ENCODE results near the gene DHX57. TPM values are rescaled to one million over a fixed set of nuclear protein-coding genes. Genes with fewer than 3 reads are reported as not detected.

Gene DHX57
- total RNA-seq, 1 experiment from 2014 or later: 20.8 TPM

DNA sequence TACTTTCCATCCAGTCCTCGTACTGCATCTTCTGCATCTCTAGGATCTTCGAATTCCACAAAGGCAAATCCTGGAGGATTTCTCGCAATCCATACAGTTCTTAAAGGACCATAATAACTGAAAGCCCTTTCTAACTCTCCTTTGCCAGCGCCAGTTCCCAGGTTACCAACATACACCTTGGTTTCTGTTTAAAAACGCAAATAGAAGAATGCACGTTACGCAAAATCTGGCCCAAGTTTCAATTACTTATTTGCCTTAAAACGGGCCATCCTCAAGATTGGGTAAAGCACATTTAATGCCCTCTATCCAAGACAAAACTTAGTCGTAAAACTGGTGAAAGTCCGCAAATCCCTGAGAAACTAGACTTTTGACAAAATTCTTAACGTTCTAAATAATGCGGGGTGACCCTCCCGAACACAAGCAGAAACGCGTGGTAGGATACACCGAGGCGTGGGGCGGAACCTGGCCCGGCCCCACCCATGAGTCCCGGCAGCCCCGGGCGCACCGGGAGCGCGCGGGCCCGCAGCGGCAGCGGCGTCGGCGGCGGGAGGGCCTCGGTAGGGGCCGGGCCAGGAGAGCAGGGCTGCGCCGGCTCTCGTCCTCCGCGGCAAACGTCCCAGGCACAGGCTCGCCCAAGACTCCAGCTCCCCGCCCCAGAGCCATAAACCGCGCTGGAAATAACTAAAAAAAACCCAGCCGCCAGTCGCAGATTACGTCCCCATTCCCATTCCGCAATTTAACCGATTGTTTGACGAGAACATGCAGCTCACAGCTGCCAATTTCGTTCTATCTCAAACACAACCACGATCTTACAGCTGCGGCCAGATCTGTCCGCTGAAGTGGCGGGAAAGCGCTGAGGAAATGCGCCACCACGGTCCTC lies 125.5 kb downstream of the DHX57 start:
- Histone ChIP-seq H3K79me2 (ENCODE audit: low read depth) (peaks cover 59% of the 10 kb centered on the region), H3F3A (ENCODE audit: insufficient read depth, low read depth) (peaks cover 56% of the 10 kb centered on the region), H3K9me2 (ENCODE audit: insufficient read depth) (no peaks in the 10 kb centered on the region), H2AFZ (peak overlapping the region; percentile 88), H3K9me3 (ENCODE audit: insufficient read depth, low read depth) (no peaks in the 10 kb centered on the region), H3K4me3 (peak overlapping the region; percentile 93), H3K27ac (peak overlapping the region; percentile 88), H4K20me1 (ENCODE audit: insufficient read depth) (peaks cover 50% of the 10 kb centered on the region), H3K4me1 (replicated peaks; ENCODE audit: insufficient read depth) (peaks cover 27% of the 10 kb centered on the region), H3K4me2 (peak overlapping the region; percentile 90), H3K36me3 (ENCODE audit: low read depth) (peaks cover 49% of the 10 kb centered on the region), H3K27me3 (ENCODE audit: insufficient read depth, low read depth) (no peaks in the 10 kb centered on the region)
- POLR2A ChIA-PET (ENCODE audit: unreplicated experiment): no interaction called here
- TF ChIP-seq, protein P1, sequence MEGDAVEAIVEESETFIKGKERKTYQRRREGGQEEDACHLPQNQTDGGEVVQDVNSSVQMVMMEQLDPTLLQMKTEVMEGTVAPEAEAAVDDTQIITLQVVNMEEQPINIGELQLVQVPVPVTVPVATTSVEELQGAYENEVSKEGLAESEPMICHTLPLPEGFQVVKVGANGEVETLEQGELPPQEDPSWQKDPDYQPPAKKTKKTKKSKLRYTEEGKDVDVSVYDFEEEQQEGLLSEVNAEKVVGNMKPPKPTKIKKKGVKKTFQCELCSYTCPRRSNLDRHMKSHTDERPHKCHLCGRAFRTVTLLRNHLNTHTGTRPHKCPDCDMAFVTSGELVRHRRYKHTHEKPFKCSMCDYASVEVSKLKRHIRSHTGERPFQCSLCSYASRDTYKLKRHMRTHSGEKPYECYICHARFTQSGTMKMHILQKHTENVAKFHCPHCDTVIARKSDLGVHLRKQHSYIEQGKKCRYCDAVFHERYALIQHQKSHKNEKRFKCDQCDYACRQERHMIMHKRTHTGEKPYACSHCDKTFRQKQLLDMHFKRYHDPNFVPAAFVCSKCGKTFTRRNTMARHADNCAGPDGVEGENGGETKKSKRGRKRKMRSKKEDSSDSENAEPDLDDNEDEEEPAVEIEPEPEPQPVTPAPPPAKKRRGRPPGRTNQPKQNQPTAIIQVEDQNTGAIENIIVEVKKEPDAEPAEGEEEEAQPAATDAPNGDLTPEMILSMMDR (conservative IDR thresholded peaks at IDR 0.05): no peak
- TF ChIP-seq EZH2 (IDR thresholded peaks at IDR 0.05; ENCODE audit: low read depth): no peak
- CTCF ChIA-PET: no interaction called here
- intact Hi-C loops (cut with micrococcal nuclease; ENCODE audit: unreplicated experiment): loop anchor here (5.0 kb wide), 1 partner anchor 477 kb away; no protein-coding TSS in a partner anchor
- TSS peak; percentile 89 for BruUV-seq (replicated peaks)
- DNase-seq: peak in 1 of 2 experiments; percentile 52

DNA sequence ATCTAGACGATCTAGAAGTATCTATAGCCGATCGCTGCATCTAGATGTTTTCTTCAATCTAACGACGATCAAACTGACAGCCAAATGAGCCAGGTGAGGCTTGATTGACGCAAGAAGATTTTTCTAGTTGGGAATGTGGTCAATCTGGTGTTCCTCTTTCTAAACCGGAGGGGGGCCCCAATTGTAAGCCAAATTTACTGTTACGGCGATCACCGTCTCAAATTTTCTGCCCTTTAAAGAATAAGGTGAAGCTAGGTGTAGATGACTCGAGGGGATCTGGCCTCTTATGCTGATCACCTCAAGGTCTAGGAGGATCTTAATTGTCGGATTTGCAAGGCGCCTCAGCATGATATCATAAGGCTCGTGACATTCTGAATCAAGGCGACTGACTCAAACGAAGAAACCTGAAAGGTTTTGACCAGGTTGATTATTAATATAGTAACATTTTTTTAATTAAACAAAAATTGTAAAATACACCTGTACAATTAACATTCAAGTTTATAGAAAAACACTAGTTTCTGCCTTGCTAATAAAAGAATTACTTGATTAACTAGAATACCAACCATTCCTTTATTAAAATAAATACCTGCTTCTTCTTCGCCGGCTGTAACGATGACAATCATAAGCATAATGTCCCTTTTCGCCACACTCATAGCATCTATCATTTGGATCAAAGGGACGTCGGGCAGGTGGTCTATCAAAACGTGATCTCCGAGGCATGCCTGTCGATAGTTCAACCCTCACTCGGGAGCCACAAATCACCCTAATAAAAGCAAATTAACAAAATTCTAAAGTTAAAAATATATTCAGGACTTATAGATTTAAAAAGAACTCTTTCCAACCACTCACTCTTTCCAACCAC lies 126.6 kb downstream of the DHX57 start:
- Histone ChIP-seq H2AFZ (no peak overlapping the region), H4K20me1 (ENCODE audit: insufficient read depth) (peaks cover 61% of the 10 kb centered on the region), H3K79me2 (ENCODE audit: low read depth) (peaks cover 70% of the 10 kb centered on the region), H3K4me1 (replicated peaks; ENCODE audit: insufficient read depth) (peaks cover 27% of the 10 kb centered on the region), H3K4me3 (peak overlapping the region; percentile 93), H3K36me3 (ENCODE audit: low read depth) (peaks cover 59% of the 10 kb centered on the region), H3K9me2 (ENCODE audit: insufficient read depth) (no peaks in the 10 kb centered on the region), H3K27me3 (ENCODE audit: insufficient read depth, low read depth) (no peaks in the 10 kb centered on the region), H3K27ac (0 out of 2 replicates have a peak overlapping the region, but pooled peaks have one; percentile 88), H3K4me2 (peak overlapping the region; percentile 90), H3F3A (ENCODE audit: insufficient read depth, low read depth) (peaks cover 66% of the 10 kb centered on the region), H3K9me3 (ENCODE audit: insufficient read depth, low read depth) (no peaks in the 10 kb centered on the region)
- intact Hi-C loops (cut with micrococcal nuclease; ENCODE audit: unreplicated experiment): no loop called here
- TF ChIP-seq, protein P1 (conservative IDR thresholded peaks at IDR 0.05): no peak
- no peak for TF ChIP-seq EZH2 (IDR thresholded peaks at IDR 0.05; ENCODE audit: low read depth)
- no TSS peak for BruUV-seq (replicated peaks)
- CTCF ChIA-PET: interaction anchor here (0.6 kb wide), 1 partner anchor 272 kb away, joined by 5 read pairs; no protein-coding TSS in a partner anchor
- POLR2A ChIA-PET (ENCODE audit: unreplicated experiment): no interaction called here
- DNase-seq: no peak

DNA sequence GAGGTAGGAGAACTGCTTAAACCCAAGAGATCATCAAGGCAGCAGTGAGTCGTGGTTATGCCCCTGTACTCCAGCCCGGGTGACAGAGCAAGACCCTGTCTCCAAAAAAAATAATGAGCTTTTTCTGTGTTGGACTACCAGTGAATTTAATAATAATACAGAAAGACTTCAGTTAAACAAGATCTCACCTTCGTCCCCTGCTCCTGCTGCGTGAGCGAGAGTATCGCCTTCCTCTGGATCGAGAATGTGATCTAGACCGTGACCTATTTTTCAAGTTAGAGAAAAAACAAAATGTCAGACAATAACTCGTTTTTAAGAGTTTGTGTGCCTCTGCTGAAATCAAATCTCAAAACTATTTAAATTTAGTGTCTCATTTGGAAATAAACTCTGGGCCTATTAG lies 127.3 kb downstream of the DHX57 start:
- Histone ChIP-seq H3K4me1 (replicated peaks; ENCODE audit: insufficient read depth) (peaks cover 27% of the 10 kb centered on the region), H3K4me2 (peak overlapping the region; percentile 90; the same call in 1 of the 2 replicates), H3K4me3 (no peak overlapping the region; the same call in 1 of the 2 replicates), H3F3A (ENCODE audit: insufficient read depth, low read depth) (peaks cover 74% of the 10 kb centered on the region), H3K9me2 (ENCODE audit: insufficient read depth) (no peaks in the 10 kb centered on the region), H4K20me1 (ENCODE audit: insufficient read depth) (peaks cover 69% of the 10 kb centered on the region), H3K79me2 (ENCODE audit: low read depth) (peaks cover 72% of the 10 kb centered on the region), H3K27ac (no peak overlapping the region), H2AFZ (no peak overlapping the region), H3K9me3 (ENCODE audit: insufficient read depth, low read depth) (no peaks in the 10 kb centered on the region), H3K27me3 (ENCODE audit: insufficient read depth, low read depth) (no peaks in the 10 kb centered on the region), H3K36me3 (ENCODE audit: low read depth) (peaks cover 67% of the 10 kb centered on the region)
- no TSS peak for BruUV-seq (replicated peaks)
- intact Hi-C loops (cut with micrococcal nuclease; ENCODE audit: unreplicated experiment): no loop called here
- POLR2A ChIA-PET (ENCODE audit: unreplicated experiment): no interaction called here
- no peak for DNase-seq
- TF ChIP-seq EZH2 (IDR thresholded peaks at IDR 0.05; ENCODE audit: low read depth): no peak
- TF ChIP-seq, protein P1 (conservative IDR thresholded peaks at IDR 0.05): no peak
- CTCF ChIA-PET: interaction anchor here (0.6 to 0.7 kb wide), 2 partner anchors 169 to 272 kb away, joined by 5 read pairs; no protein-coding TSS in a partner anchor
